Loucy (cell line): ENCODE measurements around the gene LARP1B.
A peak's percentile ranks its signal among the peaks of the same experiment; 100 is the strongest.
"Not testable (repeated sequence)": the region's sequence is repeated elsewhere in the genome, so short reads cannot be mapped to it uniquely, and the experiment has no call there.

Experiments used
- H2AFZ ChIP-seq: fragments of 200-600 bp; sonication (generic); 2 replicates; pipeline ENCODE4 v1.6.0; 2016; ENCODE audit warnings: antibody characterized with exemption, mild to moderate bottlenecking, low read length, moderate library complexity
- H3F3A ChIP-seq: fragments of 200-600 bp; 2 replicates; pipeline ENCODE4 v1.6.0; 2016; ENCODE audit warnings: antibody characterized with exemption, low read depth, mild to moderate bottlenecking
- H3K27me3 ChIP-seq: fragments of 200-600 bp; sonication (generic); 2 replicates; pipeline ENCODE4 v1.6.1; 2014; ENCODE audit warnings: low read length, mild to moderate bottlenecking; ENCODE audit not compliant: insufficient read depth, poor library complexity, severe bottlenecking
- H3K36me3 ChIP-seq: fragments of 200-600 bp; sonication (generic); 2 replicates; pipeline ENCODE4 v1.6.1; 2016; ENCODE audit warnings: low read length; ENCODE audit not compliant: insufficient read depth
- H3K4me1 ChIP-seq: fragments of 200-600 bp; sonication (generic); 2 replicates; pipeline ENCODE4 v1.5.1; 2014; ENCODE audit warnings: low read length, mild to moderate bottlenecking; ENCODE audit not compliant: insufficient read depth, poor library complexity, severe bottlenecking
- H3K4me2 ChIP-seq: fragments of 200-600 bp; sonication (generic); 2 replicates; pipeline ENCODE4 v1.6.0; 2014; ENCODE audit warnings: antibody characterized with exemption, low read length, low read depth, mild to moderate bottlenecking; ENCODE audit not compliant: poor library complexity, severe bottlenecking
- H3K4me3 ChIP-seq: fragments of 200-600 bp; sonication (generic); 2 replicates; pipeline ENCODE4 v1.5.1; 2014; ENCODE audit warnings: low read length, mild to moderate bottlenecking, mixed read lengths; ENCODE audit not compliant: poor library complexity, severe bottlenecking
- H3K79me2 ChIP-seq: fragments of 200-600 bp; sonication (generic); 2 replicates; pipeline ENCODE4 v1.6.1; 2014; ENCODE audit warnings: low read length; ENCODE audit not compliant: insufficient read depth
- H3K9ac ChIP-seq: fragments of 200-600 bp; sonication (generic); 2 replicates; pipeline ENCODE4 v1.6.0; 2014; ENCODE audit warnings: mild to moderate bottlenecking, low read depth, low read length, moderate library complexity; ENCODE audit not compliant: poor library complexity, severe bottlenecking
- H3K9me2 ChIP-seq: fragments of 200-600 bp; sonication (generic); replicated peaks from 2 replicates; pipeline ENCODE4 v1.6.1; 2016; ENCODE audit warnings: low read depth, low read length, mixed read lengths
- H3K9me3 ChIP-seq: fragments of 200-600 bp; sonication (generic); 2 replicates; pipeline ENCODE4 v1.6.1; 2014; ENCODE audit warnings: mild to moderate bottlenecking, antibody characterized with exemption, low read length, low read depth; ENCODE audit not compliant: insufficient read depth
- H4K20me1 ChIP-seq: fragments of 200-600 bp; sonication (generic); 2 replicates; pipeline ENCODE4 v1.6.0; 2014; ENCODE audit warnings: antibody characterized with exemption, low read length, mild to moderate bottlenecking; ENCODE audit not compliant: insufficient read depth, poor library complexity, severe bottlenecking
- CTCF ChIP-seq: fragments of 200-600 bp; sonication (generic); conservative IDR thresholded peaks from 2 replicates; pipeline ENCODE4 v1.5.1; 2014; ENCODE audit warnings: mild to moderate bottlenecking, antibody characterized with exemption, low read length
- EZH2phosphoT487 ChIP-seq: fragments of 200-600 bp; IDR thresholded peaks from 2 replicates; pipeline ENCODE4 v1.6.1; 2018; ENCODE audit warnings: antibody characterized with exemption, mild to moderate bottlenecking, moderate library complexity, borderline replicate concordance

The LARP1B gene

GRCh38 chr4:128068918-128069317, 7.8 kb downstream of the LARP1B start:
- no peaks in the 10 kb centered on the region for H3K36me3 ChIP-seq
- H3F3A ChIP-seq: no peaks in the 10 kb centered on the region
- no peak overlapping the region for H3K4me2 ChIP-seq
- H3K9ac ChIP-seq: no peak overlapping the region
- H2AFZ ChIP-seq: no peak overlapping the region
- H3K4me3 ChIP-seq: no peak overlapping the region
- peaks cover 5% of the 10 kb centered on the region for H3K4me1 ChIP-seq
- H3K9me3 ChIP-seq: no peaks in the 10 kb centered on the region
- H3K9me2 ChIP-seq: no peaks in the 10 kb centered on the region
- peaks cover 21% of the 10 kb centered on the region for H4K20me1 ChIP-seq
- H3K79me2 ChIP-seq: peaks cover 44% of the 10 kb centered on the region; the same call in 1 of the 2 replicates
- no peaks in the 10 kb centered on the region for H3K27me3 ChIP-seq
- TF ChIP-seq EZH2phosphoT487: no peak
- peak; percentile 58 for TF ChIP-seq CTCF

DNA sequence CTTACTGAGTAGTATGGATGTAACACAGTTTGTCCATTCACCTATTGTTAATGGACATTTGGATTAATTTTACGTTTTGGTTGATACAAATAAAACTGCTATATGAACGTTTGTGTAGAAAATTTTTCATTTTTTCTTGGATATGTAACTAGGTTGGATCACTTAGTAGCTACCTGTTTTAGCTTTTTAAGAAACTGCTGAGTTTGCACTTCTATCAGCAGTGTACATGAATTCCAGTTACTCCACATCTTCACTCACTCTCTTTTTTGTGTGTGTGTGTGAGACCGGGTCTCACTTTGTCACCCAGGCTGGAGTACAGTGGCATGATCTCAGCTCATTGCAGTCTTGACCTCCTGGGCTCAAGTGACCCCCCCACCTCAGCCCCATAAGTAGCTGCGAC, 15.4 kb downstream of the LARP1B start:
- Histone ChIP-seq H4K20me1 (peaks cover 2% of the 10 kb centered on the region), H2AFZ (no peak overlapping the region), H3K4me1 (no peaks in the 10 kb centered on the region), H3K9me3 (no peaks in the 10 kb centered on the region), H3K27me3 (no peaks in the 10 kb centered on the region), H3K9ac (no peak overlapping the region), H3K79me2 (peaks cover 10% of the 10 kb centered on the region; the same call in 1 of the 2 replicates), H3K4me2 (no peak overlapping the region), H3K36me3 (peaks cover 45% of the 10 kb centered on the region; the same call in 1 of the 2 replicates), H3F3A (no peaks in the 10 kb centered on the region), H3K9me2 (no peaks in the 10 kb centered on the region), H3K4me3 (no peak overlapping the region)
- TF ChIP-seq EZH2phosphoT487 (no peak), CTCF (no peak)

DNA sequence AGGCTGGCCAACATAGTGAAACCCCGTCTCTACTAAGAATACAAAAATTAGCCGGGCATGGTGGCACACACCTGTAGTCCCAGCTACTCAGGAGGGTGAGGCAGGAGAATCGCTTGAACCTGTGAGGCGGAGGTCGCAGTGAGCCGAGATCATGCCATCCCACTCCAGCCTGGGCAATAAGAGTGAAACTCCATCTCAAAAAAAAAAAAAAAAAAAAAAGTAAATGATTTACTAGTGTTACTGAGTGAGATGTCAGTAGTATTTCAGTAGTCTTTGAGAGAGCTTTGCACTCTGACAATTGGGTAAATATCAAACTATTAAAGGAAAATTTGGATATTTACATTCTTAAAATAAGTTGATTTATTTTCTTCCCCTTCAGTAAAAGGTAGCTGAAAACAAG, 34.2 kb downstream of the LARP1B start:
- H3K4me1 ChIP-seq, H3K27me3 ChIP-seq, H3K9me3 ChIP-seq, H3K4me2 ChIP-seq, H3K9ac ChIP-seq, H4K20me1 ChIP-seq, H2AFZ ChIP-seq, H3K4me3 ChIP-seq, H3F3A ChIP-seq, H3K79me2 ChIP-seq, H3K9me2 ChIP-seq: not testable (repeated sequence)
- H3K36me3 ChIP-seq: peaks cover 40% of the 10 kb centered on the region; the same call in 1 of the 2 replicates

DNA sequence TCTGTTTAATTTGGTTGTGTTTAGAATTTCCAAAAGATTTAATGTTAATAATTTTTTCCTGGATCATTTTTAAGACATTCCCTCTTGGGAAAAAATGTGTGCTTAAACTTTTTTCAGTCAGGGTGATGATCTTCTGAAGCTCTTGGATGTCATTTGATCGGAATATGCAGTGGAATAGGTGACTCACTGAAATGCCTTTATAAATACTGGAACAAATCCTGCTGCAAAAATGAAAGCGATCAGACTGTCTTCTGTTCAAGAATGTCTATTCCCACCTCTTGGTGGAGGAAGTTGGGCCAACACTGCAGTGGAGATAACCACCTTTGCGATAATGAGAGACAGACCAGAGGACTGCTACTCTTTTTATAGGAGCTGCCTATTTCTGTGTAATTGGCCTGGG, 46.7 kb downstream of the LARP1B start:
- Histone ChIP-seq H3F3A (no peaks in the 10 kb centered on the region), H3K9me2 (no peaks in the 10 kb centered on the region), H3K4me2 (no peak overlapping the region), H3K9me3 (no peaks in the 10 kb centered on the region), H3K27me3 (no peaks in the 10 kb centered on the region), H3K9ac (no peak overlapping the region), H3K79me2 (no peaks in the 10 kb centered on the region), H4K20me1 (no peaks in the 10 kb centered on the region), H3K36me3 (peaks cover 29% of the 10 kb centered on the region; the same call in 1 of the 2 replicates), H3K4me3 (no peak overlapping the region), H3K4me1 (no peaks in the 10 kb centered on the region), H2AFZ (no peak overlapping the region)
- no peak for TF ChIP-seq CTCF
- no peak for TF ChIP-seq EZH2phosphoT487
